COLO668 (cell line): ENCODE measurements around the gene EPHB1.
A peak's percentile ranks its signal among the peaks of the same experiment; 100 is the strongest.

Experiments
- DNase-seq: peaks from one replicate; lab custom pipeline; 2025; ENCODE audit not compliant: unreplicated experiment; lab: John Stamatoyannopoulos, UW

The EPHB1 gene

GRCh38 chr3:135235541-135235940 is 440.5 kb downstream of the EPHB1 start:
- DNase-seq, result no peak

GRCh38 chr3:135237371-135238143 is 442.5 kb downstream of the EPHB1 start:
- no peak for DNase-seq

- DNase-seq, result peak; percentile 26
Observed at GRCh38 chr3:135238236-135238830, 443.3 kb downstream of the EPHB1 start.

GRCh38 chr3:135238871-135239614 is 444.0 kb downstream of the EPHB1 start:
- peak; percentile 5 for DNase-seq

- DNase-seq, result no peak
Observed at GRCh38 chr3:135239615-135239884, 444.5 kb downstream of the EPHB1 start.

- DNase-seq, result peak; percentile 17
Observed at GRCh38 chr3:135240426-135240825, 445.4 kb downstream of the EPHB1 start.

GRCh38 chr3:135242285-135242684 is 447.2 kb downstream of the EPHB1 start:
- no peak for DNase-seq

GRCh38 chr3:135243616-135244015 is 448.6 kb downstream of the EPHB1 start:
- DNase-seq, result no peak

GRCh38 chr3:135246027-135246426 is 451.0 kb downstream of the EPHB1 start:
- DNase-seq, result no peak

- DNase-seq, result no peak
Observed at GRCh38 chr3:135248213-135248612, 453.2 kb downstream of the EPHB1 start.

GRCh38 chr3:135249186-135249585 is 454.1 kb downstream of the EPHB1 start:
- no peak for DNase-seq

GRCh38 chr3:135258916-135259315 is 463.9 kb downstream of the EPHB1 start:
- no peak for DNase-seq

- DNase-seq, result no peak
Observed at GRCh38 chr3:135260025-135260424, 465.0 kb downstream of the EPHB1 start.

- DNase-seq, result no peak
Observed at GRCh38 chr3:135261214-135261775, 466.2 kb downstream of the EPHB1 start.

GRCh38 chr3:135261916-135262315 is 466.9 kb downstream of the EPHB1 start:
- no peak for DNase-seq

- DNase-seq, result no peak
Observed at GRCh38 chr3:135262441-135262840, 467.4 kb downstream of the EPHB1 start.

GRCh38 chr3:135263331-135263730 is 468.3 kb downstream of the EPHB1 start:
- no peak for DNase-seq

- DNase-seq, result no peak
Observed at GRCh38 chr3:135267487-135267886, 472.4 kb downstream of the EPHB1 start.

- DNase-seq, result peak; percentile 20
Observed at GRCh38 chr3:135268941-135269532, 474.0 kb downstream of the EPHB1 start.

- DNase-seq, result peak; percentile 29
Observed at GRCh38 chr3:135271177-135272025, 476.3 kb downstream of the EPHB1 start.
